Measurements from ENCODE around the gene LRRC47. TPM values are rescaled to one million over a fixed set of nuclear protein-coding genes. Genes with fewer than 3 reads are reported as not detected.
A peak's percentile ranks its signal among the peaks of the same experiment; 100 is the strongest.
"Not testable (repeated sequence)": the region's sequence is repeated elsewhere in the genome, so short reads cannot be mapped to it uniquely, and the experiment has no call there.

LRRC47 gene
- polyA plus RNA-seq, 2 donors, result 10.4 to 17.8 TPM

GRCh38 chr1:3752400-3752945 lies 43.8 kb downstream of the LRRC47 start, which contains the start of gene CCDC27:
Gene CCDC27, plus strand, starts transcription at chr1:3752450. Its CDS starts 32 bp downstream, at chr1:3752482.
- H3K4me3 ChIP-seq (ENCODE audit: low read depth in 1 of 2, low read length in 2 of 2), result no peak within 1 kb of the TSS
- no peaks in the 10 kb centered on the region for H3K9me3 ChIP-seq (ENCODE audit: control insufficient read depth in 2 of 2, insufficient read depth in 1 of 2, low read depth in 1 of 2, low read length in 1 of 2)
- H3K36me3 ChIP-seq (ENCODE audit: control insufficient read depth in 2 of 2, insufficient read depth in 2 of 2, low read length in 1 of 2), result no peaks in the 10 kb centered on the region
- H3K4me1 ChIP-seq (ENCODE audit: control insufficient read depth in 2 of 2, insufficient read depth in 2 of 2, low read length in 1 of 2), result peaks cover 3 to 4% of the 10 kb centered on the region in 2 donors
- WGBS, 2 donors, result 88 to 91% methylated on average over 17 of the region's 17 CpGs
- no peaks in the 10 kb centered on the region for H3K27me3 ChIP-seq (ENCODE audit: control insufficient read depth in 1 of 2, insufficient read depth in 2 of 2, low read length in 2 of 2)
- H3K27ac ChIP-seq (ENCODE audit: low read depth in 2 of 2, low read length in 1 of 2), result no peak within 1 kb of the TSS

- H3K4me1 ChIP-seq (ENCODE audit: control insufficient read depth in 2 of 2, insufficient read depth in 2 of 2, low read length in 1 of 2), result peaks cover 4 to 6% of the 10 kb centered on the region in 2 donors
- no peaks in the 10 kb centered on the region for H3K9me3 ChIP-seq (ENCODE audit: control insufficient read depth in 2 of 2, insufficient read depth in 1 of 2, low read depth in 1 of 2, low read length in 1 of 2)
- WGBS, 2 donors, result 63 to 72% methylated on average over 6 of the region's 6 CpGs
- H3K36me3 ChIP-seq (ENCODE audit: control insufficient read depth in 2 of 2, insufficient read depth in 2 of 2, low read length in 1 of 2), result no peaks in the 10 kb centered on the region
- no peak overlapping the region for H3K27ac ChIP-seq (ENCODE audit: low read depth in 2 of 2, low read length in 1 of 2)
- H3K4me3 ChIP-seq (ENCODE audit: low read depth in 1 of 2, low read length in 2 of 2), result no peak overlapping the region
- H3K27me3 ChIP-seq (ENCODE audit: control insufficient read depth in 1 of 2, insufficient read depth in 2 of 2, low read length in 2 of 2), result no peaks in the 10 kb centered on the region
Measured at GRCh38 chr1:3750741-3751140, 45.6 kb downstream of the LRRC47 start.

GRCh38 chr1:3749512-3749911 lies 46.8 kb downstream of the LRRC47 start:
- Histone ChIP-seq H3K27me3 (ENCODE audit: control insufficient read depth in 1 of 2, insufficient read depth in 2 of 2, low read length in 2 of 2) (no peaks in the 10 kb centered on the region), H3K9me3 (ENCODE audit: control insufficient read depth in 2 of 2, insufficient read depth in 1 of 2, low read depth in 1 of 2, low read length in 1 of 2) (no peaks in the 10 kb centered on the region), H3K4me1 (ENCODE audit: control insufficient read depth in 2 of 2, insufficient read depth in 2 of 2, low read length in 1 of 2) (peaks cover 4 to 6% of the 10 kb centered on the region in 2 donors), H3K36me3 (ENCODE audit: control insufficient read depth in 2 of 2, insufficient read depth in 2 of 2, low read length in 1 of 2) (peaks cover 0 to 3% of the 10 kb centered on the region in 2 donors), H3K27ac (ENCODE audit: low read depth in 2 of 2, low read length in 1 of 2) (no peak overlapping the region), H3K4me3 (ENCODE audit: low read depth in 1 of 2, low read length in 2 of 2) (no peak overlapping the region)
- WGBS, 2 donors, result 69 to 70% methylated on average over 5 of the region's 5 CpGs

GRCh38 chr1:3748316-3748900 lies 47.9 kb downstream of the LRRC47 start:
- H3K9me3 ChIP-seq (ENCODE audit: control insufficient read depth in 2 of 2, insufficient read depth in 1 of 2, low read depth in 1 of 2, low read length in 1 of 2); H3K27me3 ChIP-seq (ENCODE audit: control insufficient read depth in 1 of 2, insufficient read depth in 2 of 2, low read length in 2 of 2); H3K4me3 ChIP-seq (ENCODE audit: low read depth in 1 of 2, low read length in 2 of 2); H3K36me3 ChIP-seq (ENCODE audit: control insufficient read depth in 2 of 2, insufficient read depth in 2 of 2, low read length in 1 of 2); H3K4me1 ChIP-seq (ENCODE audit: control insufficient read depth in 2 of 2, insufficient read depth in 2 of 2, low read length in 1 of 2); H3K27ac ChIP-seq (ENCODE audit: low read depth in 2 of 2, low read length in 1 of 2): not testable (repeated sequence)
- 70 to 80% methylated on average over 15 of the region's 15 CpGs for WGBS, 2 donors

GRCh38 chr1:3747903-3748302 lies 48.4 kb downstream of the LRRC47 start:
- peaks cover 4 to 7% of the 10 kb centered on the region in 2 donors for H3K4me1 ChIP-seq (ENCODE audit: control insufficient read depth in 2 of 2, insufficient read depth in 2 of 2, low read length in 1 of 2)
- no peak overlapping the region for H3K27ac ChIP-seq (ENCODE audit: low read depth in 2 of 2, low read length in 1 of 2)
- no peaks in the 10 kb centered on the region for H3K27me3 ChIP-seq (ENCODE audit: control insufficient read depth in 1 of 2, insufficient read depth in 2 of 2, low read length in 2 of 2)
- H3K4me3 ChIP-seq (ENCODE audit: low read depth in 1 of 2, low read length in 2 of 2), result no peak overlapping the region
- peaks cover 0 to 4% of the 10 kb centered on the region in 2 donors for H3K36me3 ChIP-seq (ENCODE audit: control insufficient read depth in 2 of 2, insufficient read depth in 2 of 2, low read length in 1 of 2)
- H3K9me3 ChIP-seq (ENCODE audit: control insufficient read depth in 2 of 2, insufficient read depth in 1 of 2, low read depth in 1 of 2, low read length in 1 of 2), result no peaks in the 10 kb centered on the region
- WGBS, 2 donors, result 68 to 72% methylated on average over 13 of the region's 13 CpGs

- H3K27me3 ChIP-seq (ENCODE audit: control insufficient read depth in 1 of 2, insufficient read depth in 2 of 2, low read length in 2 of 2), result no peaks in the 10 kb centered on the region
- 33 to 35% methylated on average over 6 of the region's 6 CpGs for WGBS, 2 donors
- H3K4me3 ChIP-seq (ENCODE audit: low read depth in 1 of 2, low read length in 2 of 2), result peak overlapping the region; percentile 63 to 66
- peak overlapping the region in 1 of 2 donors; percentile 66 for H3K27ac ChIP-seq (ENCODE audit: low read depth in 2 of 2, low read length in 1 of 2)
- peaks cover 0 to 8% of the 10 kb centered on the region in 2 donors for H3K36me3 ChIP-seq (ENCODE audit: control insufficient read depth in 2 of 2, insufficient read depth in 2 of 2, low read length in 1 of 2)
- no peaks in the 10 kb centered on the region for H3K9me3 ChIP-seq (ENCODE audit: control insufficient read depth in 2 of 2, insufficient read depth in 1 of 2, low read depth in 1 of 2, low read length in 1 of 2)
- H3K4me1 ChIP-seq (ENCODE audit: control insufficient read depth in 2 of 2, insufficient read depth in 2 of 2, low read length in 1 of 2), result peaks cover 4 to 9% of the 10 kb centered on the region in 2 donors
Measured at GRCh38 chr1:3747522-3747848, 48.8 kb downstream of the LRRC47 start.

- Histone ChIP-seq H3K4me1 (ENCODE audit: control insufficient read depth in 2 of 2, insufficient read depth in 2 of 2, low read length in 1 of 2) (peaks cover 4 to 9% of the 10 kb centered on the region in 2 donors), H3K9me3 (ENCODE audit: control insufficient read depth in 2 of 2, insufficient read depth in 1 of 2, low read depth in 1 of 2, low read length in 1 of 2) (no peaks in the 10 kb centered on the region), H3K36me3 (ENCODE audit: control insufficient read depth in 2 of 2, insufficient read depth in 2 of 2, low read length in 1 of 2) (peaks cover 0 to 13% of the 10 kb centered on the region in 2 donors), H3K27me3 (ENCODE audit: control insufficient read depth in 1 of 2, insufficient read depth in 2 of 2, low read length in 2 of 2) (no peaks in the 10 kb centered on the region), H3K27ac (ENCODE audit: low read depth in 2 of 2, low read length in 1 of 2) (peak overlapping the region; percentile 40 to 66), H3K4me3 (ENCODE audit: low read depth in 1 of 2, low read length in 2 of 2) (peak overlapping the region; percentile 63 to 66)
- 2 to 3% methylated on average over 63 to 73 of the region's 73 CpGs for WGBS, 2 donors
Measured at GRCh38 chr1:3746830-3747521, 49.3 kb downstream of the LRRC47 start.

GRCh38 chr1:3746389-3746829 lies 49.9 kb downstream of the LRRC47 start:
- Histone ChIP-seq H3K4me1 (ENCODE audit: control insufficient read depth in 2 of 2, insufficient read depth in 2 of 2, low read length in 1 of 2) (peaks cover 4 to 9% of the 10 kb centered on the region in 2 donors), H3K36me3 (ENCODE audit: control insufficient read depth in 2 of 2, insufficient read depth in 2 of 2, low read length in 1 of 2) (peaks cover 0 to 18% of the 10 kb centered on the region in 2 donors), H3K4me3 (ENCODE audit: low read depth in 1 of 2, low read length in 2 of 2) (peak overlapping the region; percentile 63 to 66), H3K27me3 (ENCODE audit: control insufficient read depth in 1 of 2, insufficient read depth in 2 of 2, low read length in 2 of 2) (no peaks in the 10 kb centered on the region), H3K9me3 (ENCODE audit: control insufficient read depth in 2 of 2, insufficient read depth in 1 of 2, low read depth in 1 of 2, low read length in 1 of 2) (no peaks in the 10 kb centered on the region), H3K27ac (ENCODE audit: low read depth in 2 of 2, low read length in 1 of 2) (peak overlapping the region in 1 of 2 donors; percentile 66)
- 16 to 26% methylated on average over 35 of the region's 35 CpGs for WGBS, 2 donors

- Histone ChIP-seq H3K27me3 (ENCODE audit: control insufficient read depth in 1 of 2, insufficient read depth in 2 of 2, low read length in 2 of 2) (no peaks in the 10 kb centered on the region), H3K4me3 (ENCODE audit: low read depth in 1 of 2, low read length in 2 of 2) (no peak overlapping the region), H3K9me3 (ENCODE audit: control insufficient read depth in 2 of 2, insufficient read depth in 1 of 2, low read depth in 1 of 2, low read length in 1 of 2) (no peaks in the 10 kb centered on the region), H3K4me1 (ENCODE audit: control insufficient read depth in 2 of 2, insufficient read depth in 2 of 2, low read length in 1 of 2) (peaks cover 4 to 9% of the 10 kb centered on the region in 2 donors), H3K27ac (ENCODE audit: low read depth in 2 of 2, low read length in 1 of 2) (no peak overlapping the region), H3K36me3 (ENCODE audit: control insufficient read depth in 2 of 2, insufficient read depth in 2 of 2, low read length in 1 of 2) (peaks cover 0 to 19% of the 10 kb centered on the region in 2 donors)
- 80% methylated on average over 25 of the region's 25 CpGs for WGBS, 2 donors
Measured at GRCh38 chr1:3745590-3746381, 50.5 kb downstream of the LRRC47 start.

Data from esophagus (tissue), 2 donors.